HepG2 (cell line): ENCODE data around the gene DHRS1. TPM values are rescaled to one million over a fixed set of nuclear protein-coding genes. Genes with fewer than 3 reads are reported as not detected.

ENCODE experiments used
- ATAD3A ChIP-seq: sonication (generic); formaldehyde crosslinking; IDR thresholded peaks from 2 replicates; pipeline ENCODE4 v1.4.0; 2020; ENCODE audit warnings: missing genetic modification reagents
- NR2C2 ChIP-seq: sonication (generic); formaldehyde crosslinking; IDR thresholded peaks from 2 replicates; pipeline ENCODE4 v1.4.0; 2020; ENCODE audit warnings: missing genetic modification reagents, mild to moderate bottlenecking, moderate library complexity, borderline replicate concordance
- SOX6 ChIP-seq, 2 experiments: fragments of 450-650 bp in 1 of 2; sonication (generic) in 1 of 2; formaldehyde crosslinking in 1 of 2; IDR thresholded peaks; 2 replicates each; pipeline versions ENCODE4 v1.4.0 to v1.6.1; 2017 to 2020; ENCODE audit warnings: antibody characterized with exemption in 1 of 2, mild to moderate bottlenecking in 1 of 2, missing genetic modification reagents in 1 of 2
- SUZ12 ChIP-seq: fragments of 150-350 bp; IDR thresholded peaks from 2 replicates; pipeline ENCODE4 v1.6.1; 2014; ENCODE audit warnings: low read depth, low read length
- U2AF1 ChIP-seq: fragments of 200-400 bp; formaldehyde crosslinking; optimal IDR thresholded peaks from 2 replicates; pipeline ENCODE3; 2017; ENCODE audit warnings: mild to moderate bottlenecking, low read depth, low read length
- ZNF17 ChIP-seq: sonication (generic); formaldehyde crosslinking; IDR thresholded peaks from 2 replicates; pipeline ENCODE4 v1.5.0; 2020; ENCODE audit warnings: mild to moderate bottlenecking, missing genetic modification reagents
- ZNF256 ChIP-seq: sonication (generic); formaldehyde crosslinking; conservative IDR thresholded peaks from 2 replicates; pipeline ENCODE4 v1.4.0; 2020; ENCODE audit warnings: missing genetic modification reagents
- ZNF556 ChIP-seq: sonication (generic); formaldehyde crosslinking; IDR thresholded peaks from 2 replicates; pipeline ENCODE4 v1.4.0; 2020; ENCODE audit warnings: mild to moderate bottlenecking, missing genetic modification reagents, borderline replicate concordance
- ZNF607 ChIP-seq: sonication (generic); formaldehyde crosslinking; IDR thresholded peaks from 2 replicates; pipeline ENCODE4 v1.5.1; 2020; ENCODE audit warnings: missing genetic modification reagents, mild to moderate bottlenecking, borderline replicate concordance
- ZNF619 ChIP-seq: sonication (generic); formaldehyde crosslinking; IDR thresholded peaks from 2 replicates; pipeline ENCODE4 v1.4.0; 2020; ENCODE audit warnings: mild to moderate bottlenecking, missing genetic modification reagents
- ZNF7 ChIP-seq: IDR thresholded peaks from 2 replicates; pipeline ENCODE4 v1.6.1; 2016; ENCODE audit warnings: missing biosample characterization, missing genetic modification reagents
- ZSCAN31 ChIP-seq: sonication (generic); formaldehyde crosslinking; IDR thresholded peaks from 2 replicates; pipeline ENCODE4 v1.5.0; 2020; ENCODE audit warnings: low read depth, mild to moderate bottlenecking, missing genetic modification reagents
- polyA plus RNA-seq, 8 experiments: library from polyadenylated mRNA; depleted of rRNA in 3 of 8; stranded (reverse) in 7 of 8; unstranded in 1 of 8; fragments of >200 nt; fragmentation: Illumina TruSeq in 4 of 8; extraction: Trizol in 4 of 8; gene quantifications; 2 replicates each; pipeline versions ENCODE4 v1.2.1 to v1.2.3, GENCODE V29; 2011 to 2016; ENCODE audit warnings: low read depth in 4 of 8, missing spikeins in 1 of 8, mixed read lengths in 1 of 8; ENCODE audit not compliant: insufficient read depth in 1 of 8
- total RNA-seq, 5 experiments: library from RNA; depleted of rRNA; stranded (reverse); fragments of >200 nt; fragmentation: Illumina TruSeq; extraction: Trizol; gene quantifications; 2 replicates each; pipeline ENCODE4 v1.2.3, GENCODE V29; 2016; ENCODE audit warnings: low read depth in 1 of 5
- TF ChIP-seq, protein P1 (sequence below): sonication (generic); formaldehyde crosslinking; IDR thresholded peaks from 2 replicates; pipeline ENCODE4 v1.4.0; 2020; ENCODE audit warnings: missing genetic modification reagents, borderline replicate concordance
- TF ChIP-seq, protein P2 (sequence below): sonication (generic); formaldehyde crosslinking; IDR thresholded peaks from 2 replicates; pipeline ENCODE4 v1.8.1; 2022; ENCODE audit warnings: low read depth, mild to moderate bottlenecking, missing genetic modification reagents
- TF ChIP-seq, protein P3 (sequence below): sonication (generic); formaldehyde crosslinking; IDR thresholded peaks from 2 replicates; pipeline ENCODE4 v1.4.0; 2020; ENCODE audit warnings: mild to moderate bottlenecking, missing genetic modification reagents
- TF ChIP-seq, protein P4 (sequence below): sonication (generic); formaldehyde crosslinking; conservative IDR thresholded peaks from 2 replicates; pipeline ENCODE4 v1.8.0; 2022; ENCODE audit warnings: mild to moderate bottlenecking, moderate library complexity, missing genetic modification reagents
- TF ChIP-seq, protein P5 (sequence below): sonication (generic); formaldehyde crosslinking; IDR thresholded peaks from 2 replicates; pipeline ENCODE4 v1.8.1; 2023; ENCODE audit warnings: mild to moderate bottlenecking, moderate library complexity, missing genetic modification reagents
- TF ChIP-seq, protein P6 (sequence below): sonication (generic); formaldehyde crosslinking; IDR thresholded peaks from 2 replicates; pipeline ENCODE4 v1.5.0; 2020; ENCODE audit warnings: missing genetic modification reagents

DHRS1 gene
- total and polyA plus RNA-seq, 2 of the 13 experiments (the other 11 are each of a cell fraction or from before 2014, with no cell fraction given): 49.8 to 60.8 TPM

DNA sequence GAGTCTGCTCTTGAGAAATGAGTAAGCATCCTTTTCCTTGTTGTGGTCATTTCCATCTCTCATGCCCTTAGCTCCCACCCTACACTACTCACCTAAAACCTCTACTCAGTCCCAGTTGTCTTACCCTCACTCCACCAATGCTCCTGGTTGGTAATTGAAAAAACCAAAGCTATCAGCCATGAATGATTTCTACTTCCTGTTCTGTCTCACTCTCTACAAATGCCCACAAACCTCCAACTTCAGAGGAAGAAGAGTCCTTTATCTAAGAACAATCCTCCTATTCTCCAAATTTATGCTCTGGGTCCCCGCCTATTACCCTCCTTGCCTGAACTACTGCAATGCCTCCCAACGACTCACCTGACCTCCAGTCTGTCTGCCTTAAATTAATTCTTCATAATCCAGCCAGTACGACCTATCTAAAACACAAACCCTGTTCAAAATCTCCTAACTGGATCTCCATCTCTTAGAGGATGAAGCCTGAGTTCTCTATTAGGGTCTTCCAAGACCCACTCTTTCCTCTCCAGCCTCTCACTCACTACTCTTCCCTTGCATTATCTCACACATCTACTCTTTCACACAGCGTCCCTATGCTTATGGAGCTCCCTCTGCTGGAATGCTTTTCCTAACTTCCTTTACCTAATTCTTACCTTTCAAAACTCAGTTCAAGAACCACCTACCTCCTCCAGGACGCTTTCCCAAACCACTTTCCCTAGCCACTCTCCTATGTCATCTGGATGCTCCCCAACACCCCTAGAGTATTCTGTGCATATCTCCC is 2.2 kb downstream of the DHRS1 start (continued):
- TF ChIP-seq NR2C2: no peak; the same call in 1 of the 2 replicates
- TF ChIP-seq, protein P1, sequence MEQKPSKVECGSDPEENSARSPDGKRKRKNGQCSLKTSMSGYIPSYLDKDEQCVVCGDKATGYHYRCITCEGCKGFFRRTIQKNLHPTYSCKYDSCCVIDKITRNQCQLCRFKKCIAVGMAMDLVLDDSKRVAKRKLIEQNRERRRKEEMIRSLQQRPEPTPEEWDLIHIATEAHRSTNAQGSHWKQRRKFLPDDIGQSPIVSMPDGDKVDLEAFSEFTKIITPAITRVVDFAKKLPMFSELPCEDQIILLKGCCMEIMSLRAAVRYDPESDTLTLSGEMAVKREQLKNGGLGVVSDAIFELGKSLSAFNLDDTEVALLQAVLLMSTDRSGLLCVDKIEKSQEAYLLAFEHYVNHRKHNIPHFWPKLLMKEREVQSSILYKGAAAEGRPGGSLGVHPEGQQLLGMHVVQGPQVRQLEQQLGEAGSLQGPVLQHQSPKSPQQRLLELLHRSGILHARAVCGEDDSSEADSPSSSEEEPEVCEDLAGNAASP: peak; percentile 31; the same call in 1 of the 2 replicates
- TF ChIP-seq SUZ12: 0 out of 2 replicates have a peak, but pooled peaks have one; percentile 11
- TF ChIP-seq ATAD3A (CRISPR knock-in tag): no peak
- no peak for TF ChIP-seq ZNF607 (CRISPR knock-in tag)
- peak; percentile 11; the same call in 1 of the 2 replicates for TF ChIP-seq ZNF556 (CRISPR knock-in tag)
- no peak for TF ChIP-seq U2AF1
- no peak for TF ChIP-seq ZNF17 (CRISPR knock-in tag)
- TF ChIP-seq, protein P2, sequence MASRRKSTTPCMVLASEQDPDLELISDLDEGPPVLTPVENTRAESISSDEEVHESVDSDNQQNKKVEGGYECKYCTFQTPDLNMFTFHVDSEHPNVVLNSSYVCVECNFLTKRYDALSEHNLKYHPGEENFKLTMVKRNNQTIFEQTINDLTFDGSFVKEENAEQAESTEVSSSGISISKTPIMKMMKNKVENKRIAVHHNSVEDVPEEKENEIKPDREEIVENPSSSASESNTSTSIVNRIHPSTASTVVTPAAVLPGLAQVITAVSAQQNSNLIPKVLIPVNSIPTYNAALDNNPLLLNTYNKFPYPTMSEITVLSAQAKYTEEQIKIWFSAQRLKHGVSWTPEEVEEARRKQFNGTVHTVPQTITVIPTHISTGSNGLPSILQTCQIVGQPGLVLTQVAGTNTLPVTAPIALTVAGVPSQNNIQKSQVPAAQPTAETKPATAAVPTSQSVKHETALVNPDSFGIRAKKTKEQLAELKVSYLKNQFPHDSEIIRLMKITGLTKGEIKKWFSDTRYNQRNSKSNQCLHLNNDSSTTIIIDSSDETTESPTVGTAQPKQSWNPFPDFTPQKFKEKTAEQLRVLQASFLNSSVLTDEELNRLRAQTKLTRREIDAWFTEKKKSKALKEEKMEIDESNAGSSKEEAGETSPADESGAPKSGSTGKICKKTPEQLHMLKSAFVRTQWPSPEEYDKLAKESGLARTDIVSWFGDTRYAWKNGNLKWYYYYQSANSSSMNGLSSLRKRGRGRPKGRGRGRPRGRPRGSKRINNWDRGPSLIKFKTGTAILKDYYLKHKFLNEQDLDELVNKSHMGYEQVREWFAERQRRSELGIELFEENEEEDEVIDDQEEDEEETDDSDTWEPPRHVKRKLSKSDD (CRISPR knock-in tag): no peak; the same call in 1 of the 2 replicates
- TF ChIP-seq, protein P3, sequence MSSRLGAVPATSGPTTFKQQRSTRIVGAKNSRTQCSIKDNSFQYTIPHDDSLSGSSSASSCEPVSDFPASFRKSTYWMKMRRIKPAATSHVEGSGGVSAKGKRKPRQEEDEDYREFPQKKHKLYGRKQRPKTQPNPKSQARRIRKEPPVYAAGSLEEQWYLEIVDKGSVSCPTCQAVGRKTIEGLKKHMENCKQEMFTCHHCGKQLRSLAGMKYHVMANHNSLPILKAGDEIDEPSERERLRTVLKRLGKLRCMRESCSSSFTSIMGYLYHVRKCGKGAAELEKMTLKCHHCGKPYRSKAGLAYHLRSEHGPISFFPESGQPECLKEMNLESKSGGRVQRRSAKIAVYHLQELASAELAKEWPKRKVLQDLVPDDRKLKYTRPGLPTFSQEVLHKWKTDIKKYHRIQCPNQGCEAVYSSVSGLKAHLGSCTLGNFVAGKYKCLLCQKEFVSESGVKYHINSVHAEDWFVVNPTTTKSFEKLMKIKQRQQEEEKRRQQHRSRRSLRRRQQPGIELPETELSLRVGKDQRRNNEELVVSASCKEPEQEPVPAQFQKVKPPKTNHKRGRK (CRISPR knock-in tag): peak; percentile 37; the same call in 1 of the 2 replicates
- TF ChIP-seq ZSCAN31 (CRISPR knock-in tag): no peak
- TF ChIP-seq ZNF619: no peak
- TF ChIP-seq ZNF256 (CRISPR knock-in tag): no peak
- no peak for TF ChIP-seq ZNF7 (CRISPR knock-in tag)
- no peak for TF ChIP-seq SOX6 (IDR thresholded peaks at IDR 0.05)
- no peak for TF ChIP-seq SOX6 (CRISPR knock-in tag; IDR thresholded peaks at IDR 0.05)
- TF ChIP-seq, protein P4, sequence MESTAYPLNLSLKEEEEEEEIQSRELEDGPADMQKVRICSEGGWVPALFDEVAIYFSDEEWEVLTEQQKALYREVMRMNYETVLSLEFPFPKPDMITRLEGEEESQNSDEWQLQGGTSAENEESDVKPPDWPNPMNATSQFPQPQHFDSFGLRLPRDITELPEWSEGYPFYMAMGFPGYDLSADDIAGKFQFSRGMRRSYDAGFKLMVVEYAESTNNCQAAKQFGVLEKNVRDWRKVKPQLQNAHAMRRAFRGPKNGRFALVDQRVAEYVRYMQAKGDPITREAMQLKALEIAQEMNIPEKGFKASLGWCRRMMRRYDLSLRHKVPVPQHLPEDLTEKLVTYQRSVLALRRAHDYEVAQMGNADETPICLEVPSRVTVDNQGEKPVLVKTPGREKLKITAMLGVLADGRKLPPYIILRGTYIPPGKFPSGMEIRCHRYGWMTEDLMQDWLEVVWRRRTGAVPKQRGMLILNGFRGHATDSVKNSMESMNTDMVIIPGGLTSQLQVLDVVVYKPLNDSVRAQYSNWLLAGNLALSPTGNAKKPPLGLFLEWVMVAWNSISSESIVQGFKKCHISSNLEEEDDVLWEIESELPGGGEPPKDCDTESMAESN (CRISPR knock-in tag): 0 out of 2 replicates have a peak, but pooled peaks have one; percentile 42
- TF ChIP-seq, protein P5, sequence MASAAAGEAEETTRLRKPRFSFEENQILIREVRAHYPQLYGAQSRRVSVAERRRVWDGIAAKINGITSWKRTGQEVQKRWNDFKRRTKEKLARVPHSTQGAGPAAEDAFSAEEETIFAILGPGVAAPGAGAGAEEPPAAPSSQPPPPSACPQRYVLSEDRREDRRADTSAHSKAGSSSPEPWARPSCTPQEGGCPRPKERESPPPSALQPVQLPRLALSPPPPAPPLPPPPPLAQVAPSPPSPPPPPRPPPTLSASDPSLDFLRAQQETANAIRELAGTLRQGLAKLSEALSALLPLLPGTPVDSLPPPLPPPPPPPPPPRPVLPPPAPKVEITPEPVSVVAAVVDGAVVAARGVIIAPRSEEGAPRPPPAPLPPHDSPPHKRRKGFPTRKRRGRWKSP (CRISPR knock-in tag): no peak
- TF ChIP-seq, protein P6, sequence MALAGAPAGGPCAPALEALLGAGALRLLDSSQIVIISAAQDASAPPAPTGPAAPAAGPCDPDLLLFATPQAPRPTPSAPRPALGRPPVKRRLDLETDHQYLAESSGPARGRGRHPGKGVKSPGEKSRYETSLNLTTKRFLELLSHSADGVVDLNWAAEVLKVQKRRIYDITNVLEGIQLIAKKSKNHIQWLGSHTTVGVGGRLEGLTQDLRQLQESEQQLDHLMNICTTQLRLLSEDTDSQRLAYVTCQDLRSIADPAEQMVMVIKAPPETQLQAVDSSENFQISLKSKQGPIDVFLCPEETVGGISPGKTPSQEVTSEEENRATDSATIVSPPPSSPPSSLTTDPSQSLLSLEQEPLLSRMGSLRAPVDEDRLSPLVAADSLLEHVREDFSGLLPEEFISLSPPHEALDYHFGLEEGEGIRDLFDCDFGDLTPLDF (CRISPR knock-in tag): no peak
